ENCODE measurements around the gene TOMM20L. TPM values are rescaled to one million over a fixed set of nuclear protein-coding genes. Genes with fewer than 3 reads are reported as not detected.
A peak's percentile ranks its signal among the peaks of the same experiment; 100 is the strongest.

TOMM20L gene
- total and polyA plus RNA-seq, 2 of the 13 experiments (the other 11 are each of a cell fraction or from before 2014, with no cell fraction given) = 0.46 TPM; not detected in 1

DNA sequence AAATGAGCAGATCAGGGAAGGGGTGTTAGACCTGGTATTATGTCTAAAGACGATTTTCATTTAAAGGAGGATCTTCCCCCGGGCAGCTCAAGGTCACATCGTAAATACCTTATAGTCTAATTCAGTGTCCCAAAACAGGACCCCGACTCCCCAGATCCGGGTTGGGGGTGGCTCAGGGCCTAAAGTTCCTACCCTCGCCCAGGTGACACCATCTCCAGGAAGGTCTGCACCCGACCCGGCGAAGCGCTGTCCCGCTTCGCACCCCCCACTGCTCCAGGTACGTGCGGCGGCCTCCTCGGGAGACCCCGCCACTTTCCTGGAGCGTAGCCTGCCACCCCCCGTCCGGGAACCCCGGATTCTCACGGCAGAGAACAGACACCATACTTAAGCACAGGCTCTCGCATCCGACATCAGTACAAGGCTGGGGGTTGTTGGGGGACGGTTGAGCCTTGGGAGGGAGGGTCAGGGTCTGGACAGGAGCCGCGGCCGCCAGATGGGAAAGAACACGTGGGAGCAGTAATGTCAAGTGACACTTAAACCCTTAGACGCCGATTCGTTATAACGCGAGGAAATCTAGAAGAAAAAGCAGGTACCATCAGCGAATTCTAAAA lies 31.0 kb downstream of the TOMM20L start (continued):
- TF ChIP-seq, protein P1, sequence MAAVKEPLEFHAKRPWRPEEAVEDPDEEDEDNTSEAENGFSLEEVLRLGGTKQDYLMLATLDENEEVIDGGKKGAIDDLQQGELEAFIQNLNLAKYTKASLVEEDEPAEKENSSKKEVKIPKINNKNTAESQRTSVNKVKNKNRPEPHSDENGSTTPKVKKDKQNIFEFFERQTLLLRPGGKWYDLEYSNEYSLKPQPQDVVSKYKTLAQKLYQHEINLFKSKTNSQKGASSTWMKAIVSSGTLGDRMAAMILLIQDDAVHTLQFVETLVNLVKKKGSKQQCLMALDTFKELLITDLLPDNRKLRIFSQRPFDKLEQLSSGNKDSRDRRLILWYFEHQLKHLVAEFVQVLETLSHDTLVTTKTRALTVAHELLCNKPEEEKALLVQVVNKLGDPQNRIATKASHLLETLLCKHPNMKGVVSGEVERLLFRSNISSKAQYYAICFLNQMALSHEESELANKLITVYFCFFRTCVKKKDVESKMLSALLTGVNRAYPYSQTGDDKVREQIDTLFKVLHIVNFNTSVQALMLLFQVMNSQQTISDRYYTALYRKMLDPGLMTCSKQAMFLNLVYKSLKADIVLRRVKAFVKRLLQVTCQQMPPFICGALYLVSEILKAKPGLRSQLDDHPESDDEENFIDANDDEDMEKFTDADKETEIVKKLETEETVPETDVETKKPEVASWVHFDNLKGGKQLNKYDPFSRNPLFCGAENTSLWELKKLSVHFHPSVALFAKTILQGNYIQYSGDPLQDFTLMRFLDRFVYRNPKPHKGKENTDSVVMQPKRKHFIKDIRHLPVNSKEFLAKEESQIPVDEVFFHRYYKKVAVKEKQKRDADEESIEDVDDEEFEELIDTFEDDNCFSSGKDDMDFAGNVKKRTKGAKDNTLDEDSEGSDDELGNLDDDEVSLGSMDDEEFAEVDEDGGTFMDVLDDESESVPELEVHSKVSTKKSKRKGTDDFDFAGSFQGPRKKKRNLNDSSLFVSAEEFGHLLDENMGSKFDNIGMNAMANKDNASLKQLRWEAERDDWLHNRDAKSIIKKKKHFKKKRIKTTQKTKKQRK (IDR thresholded peaks at IDR 0.05; ENCODE audit: low read length) = no peak
- TF ChIP-seq ZEB1 (IDR thresholded peaks at IDR 0.05; ENCODE audit: insufficient replicate concordance, low read depth) = no peak
- no peak for TF ChIP-seq PLSCR1 (CRISPR knock-in tag; IDR thresholded peaks at IDR 0.05; ENCODE audit: borderline replicate concordance)
- TF ChIP-seq, protein P2, sequence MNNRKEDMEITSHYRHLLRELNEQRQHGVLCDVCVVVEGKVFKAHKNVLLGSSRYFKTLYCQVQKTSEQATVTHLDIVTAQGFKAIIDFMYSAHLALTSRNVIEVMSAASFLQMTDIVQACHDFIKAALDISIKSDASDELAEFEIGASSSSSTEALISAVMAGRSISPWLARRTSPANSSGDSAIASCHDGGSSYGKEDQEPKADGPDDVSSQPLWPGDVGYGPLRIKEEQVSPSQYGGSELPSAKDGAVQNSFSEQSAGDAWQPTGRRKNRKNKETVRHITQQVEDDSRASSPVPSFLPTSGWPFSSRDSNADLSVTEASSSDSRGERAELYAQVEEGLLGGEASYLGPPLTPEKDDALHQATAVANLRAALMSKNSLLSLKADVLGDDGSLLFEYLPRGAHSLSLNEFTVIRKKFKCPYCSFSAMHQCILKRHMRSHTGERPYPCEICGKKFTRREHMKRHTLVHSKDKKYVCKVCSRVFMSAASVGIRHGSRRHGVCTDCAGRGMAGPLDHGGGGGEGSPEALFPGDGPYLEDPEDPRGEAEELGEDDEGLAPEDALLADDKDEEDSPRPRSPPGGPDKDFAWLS (CRISPR knock-in tag; IDR thresholded peaks at IDR 0.05; ENCODE audit: borderline replicate concordance) = no peak
- TF ChIP-seq ZNF143 (CRISPR knock-in tag; IDR thresholded peaks at IDR 0.05) = 0 out of 2 replicates have a peak, but pooled peaks have one; percentile 28
- TF ChIP-seq MTF2 (CRISPR knock-in tag; IDR thresholded peaks at IDR 0.05; ENCODE audit: borderline replicate concordance) = no peak
- TF ChIP-seq LCORL (IDR thresholded peaks at IDR 0.05) = no peak
- no peak for TF ChIP-seq LCORL (CRISPR knock-in tag; IDR thresholded peaks at IDR 0.05)
- no peak for TF ChIP-seq CREM (IDR thresholded peaks at IDR 0.05)
- no peak for TF ChIP-seq CREM (CRISPR knock-in tag; IDR thresholded peaks at IDR 0.05)
- TF ChIP-seq CENPX (CRISPR knock-in tag; IDR thresholded peaks at IDR 0.05) = no peak
- no peak for TF ChIP-seq RORA (CRISPR knock-in tag; IDR thresholded peaks at IDR 0.05)
- TF ChIP-seq THYN1 (CRISPR knock-in tag; IDR thresholded peaks at IDR 0.05; ENCODE audit: borderline replicate concordance, low read depth) = no peak
- 0 out of 2 replicates have a peak, but pooled peaks have one; percentile 3 for TF ChIP-seq FOSL2 (CRISPR knock-in tag; IDR thresholded peaks at IDR 0.05)

All from HepG2 (cell line).